Trophoblast cell (in vitro differentiated cells and primary cell): ENCODE results near the gene CDHR3.

Experiments
- DNase-seq, 2 donors: peaks; one replicate each; pipeline ENCODE4 v3.0.0-alpha.2; 2016
- H2AFZ ChIP-seq: 2 replicates; pipeline ENCODE4 v1.6.1; 2013; ENCODE audit warnings: low read length, moderate library complexity, mild to moderate bottlenecking; ENCODE audit not compliant: insufficient read depth, poor library complexity
- H2AK5ac ChIP-seq: 2 replicates; pipeline ENCODE4 v1.6.1; 2013; ENCODE audit warnings: mild to moderate bottlenecking, low read length
- H2BK120ac ChIP-seq: 2 replicates; pipeline ENCODE4 v1.6.1; 2013; ENCODE audit warnings: low read length, mild to moderate bottlenecking, moderate library complexity; ENCODE audit not compliant: insufficient read depth, poor library complexity
- H2BK12ac ChIP-seq: 2 replicates; pipeline ENCODE4 v1.6.1; 2013; ENCODE audit warnings: mild to moderate bottlenecking, low read length, moderate library complexity
- H2BK5ac ChIP-seq: 2 replicates; pipeline ENCODE4 v1.6.1; 2013; ENCODE audit warnings: low read length, low read depth, moderate library complexity, mild to moderate bottlenecking; ENCODE audit not compliant: poor library complexity
- H3K14ac ChIP-seq: 2 replicates; pipeline ENCODE4 v1.6.1; 2013; ENCODE audit warnings: mild to moderate bottlenecking, low read length
- H3K18ac ChIP-seq: 2 replicates; pipeline ENCODE4 v1.6.1; 2013; ENCODE audit warnings: mild to moderate bottlenecking, low read length
- H3K23ac ChIP-seq: 2 replicates; pipeline ENCODE4 v1.6.1; 2013; ENCODE audit warnings: low read length
- H3K27ac ChIP-seq: 2 replicates; pipeline ENCODE4 v1.5.1; 2013; ENCODE audit warnings: low read depth, mild to moderate bottlenecking, inconsistent platforms, low read length, moderate library complexity
- H3K27me3 ChIP-seq: 2 replicates; pipeline ENCODE4 v1.6.1; 2013; ENCODE audit warnings: inconsistent platforms, mild to moderate bottlenecking, low read length, moderate library complexity; ENCODE audit not compliant: insufficient read depth
- H3K36me3 ChIP-seq, 2 experiments: 1 replicate in 1 of 2; 2 replicates in 1 of 2; pipeline ENCODE4 v1.6.1; 2013; ENCODE audit warnings: low read length in 2 of 2, mild to moderate bottlenecking in 2 of 2, moderate library complexity in 1 of 2; ENCODE audit not compliant: insufficient read depth in 2 of 2, control insufficient read depth in 1 of 2
- H3K4ac ChIP-seq: 2 replicates; pipeline ENCODE4 v1.6.1; 2013; ENCODE audit warnings: low read depth, mild to moderate bottlenecking, low read length, moderate library complexity
- H3K4me1 ChIP-seq, 2 experiments: 1 replicate in 1 of 2; 2 replicates in 1 of 2; pipeline ENCODE4 v1.6.1; 2013; ENCODE audit warnings: low read length in 2 of 2, mild to moderate bottlenecking in 2 of 2, moderate library complexity in 1 of 2; ENCODE audit not compliant: insufficient read depth in 2 of 2, control insufficient read depth in 1 of 2
- H3K4me2 ChIP-seq: 2 replicates; pipeline ENCODE4 v1.6.1; 2013; ENCODE audit warnings: inconsistent platforms, mild to moderate bottlenecking, low read length, moderate library complexity
- H3K4me3 ChIP-seq: 2 replicates; pipeline ENCODE4 v1.5.1; 2013; ENCODE audit warnings: mild to moderate bottlenecking, low read depth, low read length, inconsistent platforms
- H3K79me1 ChIP-seq: one replicate; pipeline ENCODE4 v1.6.1; 2013; ENCODE audit warnings: low read length
- H3K79me2 ChIP-seq: 2 replicates; pipeline ENCODE4 v1.6.1; 2013; ENCODE audit warnings: low read length, mild to moderate bottlenecking; ENCODE audit not compliant: control insufficient read depth, insufficient read depth, poor library complexity
- H3K9ac ChIP-seq: 2 replicates; pipeline ENCODE4 v1.6.1; 2013; ENCODE audit warnings: mild to moderate bottlenecking, low read length
- H3K9me3 ChIP-seq: 2 replicates; pipeline ENCODE4 v1.6.1; 2013; ENCODE audit warnings: low read depth, mild to moderate bottlenecking, control low read depth, inconsistent platforms, low read length; ENCODE audit not compliant: insufficient read depth
- H4K12ac ChIP-seq: 2 replicates; pipeline ENCODE4 v1.6.1; 2013; ENCODE audit warnings: low read depth, mild to moderate bottlenecking, low read length, moderate library complexity
- H4K8ac ChIP-seq: 2 replicates; pipeline ENCODE4 v1.6.1; 2013; ENCODE audit warnings: low read depth, mild to moderate bottlenecking, low read length, moderate library complexity
- H4K91ac ChIP-seq: one replicate; pipeline ENCODE4 v1.6.1; 2013; ENCODE audit warnings: low read depth, mild to moderate bottlenecking, low read length, moderate library complexity
- WGBS: extraction: QIAGEN DNeasy Blood & Tissue Kit; methylation state at CpG from one replicate; pipeline ENCODE4 v1.1.7; 2013; ENCODE audit warnings: missing lambda C conversion rate; ENCODE audit not compliant: insufficient read length, insufficient coverage; ENCODE audit errors: extremely low coverage; 5-methylcytosine and 5-hydroxymethylcytosine counted together

CDHR3 gene

GRCh38 chr7:106070567-106071254, 107.6 kb downstream of the CDHR3 start:
- Histone ChIP-seq H3K9ac (no peak overlapping the region), H3K79me2 (no peaks in the 10 kb centered on the region), H3K4me1 (peaks cover 6 to 13% of the 10 kb centered on the region in 2 experiments), H2BK5ac (no peak overlapping the region), H2AFZ (no peak overlapping the region), H3K18ac (no peak overlapping the region), H3K4ac (no peak overlapping the region), H3K23ac (no peak overlapping the region), H3K36me3 (no peaks in the 10 kb centered on the region), H4K91ac (no peak overlapping the region), H2BK12ac (no peak overlapping the region), H4K8ac (no peak overlapping the region), H3K9me3 (no peaks in the 10 kb centered on the region), H3K14ac (no peak overlapping the region), H4K12ac (no peak overlapping the region), H3K4me2 (no peak overlapping the region), H2BK120ac (no peak overlapping the region), H3K27ac (no peak overlapping the region), H3K79me1 (no peaks in the 10 kb centered on the region), H3K4me3 (no peak overlapping the region), H2AK5ac (no peak overlapping the region), H3K27me3 (no peaks in the 10 kb centered on the region)
- DNase-seq: no peak
- WGBS: no CpG with 5 or more reads among the region's 8 CpGs

- no CpG with 5 or more reads among the region's 9 CpGs for WGBS
These were observed 108.4 kb downstream of the CDHR3 start for GRCh38 chr7:106071356-106071998.

GRCh38 chr7:106071999-106072714, 109.1 kb downstream of the CDHR3 start:
- H3K79me1 ChIP-seq: no peaks in the 10 kb centered on the region

More at GRCh38 chr7:106071356-106071998, 108.4 kb downstream of the CDHR3 start:
- no peak overlapping the region for H4K12ac ChIP-seq
- no peak overlapping the region for H3K14ac ChIP-seq
- H3K79me1 ChIP-seq: no peaks in the 10 kb centered on the region
- H3K4ac ChIP-seq: no peak overlapping the region
- no peak overlapping the region for H2BK12ac ChIP-seq
- no peak overlapping the region for H3K4me3 ChIP-seq
- no peaks in the 10 kb centered on the region for H3K79me2 ChIP-seq
- H3K9ac ChIP-seq: no peak overlapping the region
- no peak overlapping the region for H3K4me2 ChIP-seq
- no peak overlapping the region for H3K23ac ChIP-seq
- H3K18ac ChIP-seq: no peak overlapping the region
- no peak overlapping the region for H2BK120ac ChIP-seq
- H4K8ac ChIP-seq: no peak overlapping the region
- H3K9me3 ChIP-seq: no peaks in the 10 kb centered on the region
- peak; percentile 81 to 86 for DNase-seq
- no peaks in the 10 kb centered on the region for H3K36me3 ChIP-seq
- no peaks in the 10 kb centered on the region for H3K27me3 ChIP-seq
- H4K91ac ChIP-seq: no peak overlapping the region
- H3K4me1 ChIP-seq: peaks cover 6 to 11% of the 10 kb centered on the region in 2 experiments
- H3K27ac ChIP-seq: no peak overlapping the region
- H2BK5ac ChIP-seq: no peak overlapping the region
- no peak overlapping the region for H2AFZ ChIP-seq
- H2AK5ac ChIP-seq: no peak overlapping the region

GRCh38 chr7:106072715-106073091, 109.6 kb downstream of the CDHR3 start:
- WGBS: no CpG with 5 or more reads among the region's 4 CpGs
- Histone ChIP-seq H3K14ac (no peak overlapping the region), H3K36me3 (no peaks in the 10 kb centered on the region), H3K79me1 (no peaks in the 10 kb centered on the region), H2BK5ac (no peak overlapping the region), H3K23ac (no peak overlapping the region), H3K4me3 (no peak overlapping the region), H4K91ac (no peak overlapping the region), H3K27ac (no peak overlapping the region), H3K9me3 (no peaks in the 10 kb centered on the region), H3K9ac (no peak overlapping the region), H4K12ac (no peak overlapping the region), H3K79me2 (no peaks in the 10 kb centered on the region), H2AFZ (no peak overlapping the region), H2BK12ac (no peak overlapping the region), H4K8ac (no peak overlapping the region), H3K4me2 (no peak overlapping the region), H3K18ac (no peak overlapping the region), H2BK120ac (no peak overlapping the region), H2AK5ac (no peak overlapping the region), H3K4ac (no peak overlapping the region), H3K27me3 (no peaks in the 10 kb centered on the region), H3K4me1 (peaks cover 6 to 11% of the 10 kb centered on the region in 2 experiments)
- peak in 1 of 2 donors; percentile 53 for DNase-seq

More at GRCh38 chr7:106071999-106072714, 109.1 kb downstream of the CDHR3 start:
- no peak overlapping the region for H2AFZ ChIP-seq
- peak in 1 of 2 donors; percentile 42 for DNase-seq
- no peak overlapping the region for H3K27ac ChIP-seq
- WGBS: no CpG with 5 or more reads among the region's 9 CpGs
- no peak overlapping the region for H3K4ac ChIP-seq
- no peak overlapping the region for H2BK120ac ChIP-seq
- H3K4me2 ChIP-seq: no peak overlapping the region
- no peaks in the 10 kb centered on the region for H3K27me3 ChIP-seq
- H3K4me3 ChIP-seq: no peak overlapping the region
- no peak overlapping the region for H4K91ac ChIP-seq
- H3K9me3 ChIP-seq: no peaks in the 10 kb centered on the region
- H3K79me2 ChIP-seq: no peaks in the 10 kb centered on the region
- no peak overlapping the region for H4K12ac ChIP-seq
- no peak overlapping the region for H2BK5ac ChIP-seq
- no peak overlapping the region for H3K23ac ChIP-seq
- peaks cover 6 to 11% of the 10 kb centered on the region in 2 experiments for H3K4me1 ChIP-seq
- H3K36me3 ChIP-seq: no peaks in the 10 kb centered on the region
- no peak overlapping the region for H2BK12ac ChIP-seq
- H3K18ac ChIP-seq: no peak overlapping the region
- no peak overlapping the region for H3K14ac ChIP-seq
- no peak overlapping the region for H2AK5ac ChIP-seq
- H4K8ac ChIP-seq: no peak overlapping the region
- no peak overlapping the region for H3K9ac ChIP-seq
